Measurements from ENCODE around the gene MME.

MME gene

DNA sequence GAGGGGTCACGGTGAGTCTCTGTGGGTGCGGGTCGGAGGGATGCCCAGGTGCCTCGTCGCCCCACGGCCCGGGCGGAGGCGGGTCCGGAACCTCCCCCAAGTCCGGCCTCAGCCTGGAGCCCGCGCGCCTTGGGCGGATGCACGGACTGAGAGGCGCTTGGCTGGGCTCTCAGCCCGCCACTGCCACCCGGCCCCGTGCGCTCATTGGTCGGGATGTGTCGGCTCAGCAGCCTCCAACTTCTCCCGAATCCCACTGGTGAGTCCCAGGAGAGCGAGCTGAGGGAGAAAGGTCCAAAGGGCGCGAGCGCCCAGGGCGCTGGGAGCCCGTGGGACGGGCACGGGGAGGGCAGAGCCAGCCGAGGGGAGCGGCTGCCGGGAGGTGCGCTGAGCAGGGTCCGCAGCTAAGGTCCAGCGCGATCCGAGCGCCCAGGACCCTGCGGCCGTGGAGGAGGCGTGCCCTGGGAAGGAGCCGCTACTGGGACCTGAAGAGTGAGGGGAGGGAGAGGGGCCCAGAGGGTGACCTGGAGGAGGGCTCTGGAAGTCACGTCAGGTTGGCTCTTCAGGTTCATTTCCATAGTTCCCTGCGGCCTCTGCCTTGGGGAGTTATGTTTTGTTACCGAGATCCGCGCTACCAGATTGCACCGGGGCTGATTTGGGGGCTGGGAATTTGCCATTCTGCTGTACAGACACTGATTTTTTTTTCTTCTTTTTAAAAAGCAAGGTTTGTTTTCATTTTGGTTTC lies at the start of gene MME:
Gene MME, plus strand, starts transcription at position 574 of the 742 bp plus-strand sequence. CDS start 3,849 bp downstream, outside the sequence.
- no peak for DNase-seq

DNA sequence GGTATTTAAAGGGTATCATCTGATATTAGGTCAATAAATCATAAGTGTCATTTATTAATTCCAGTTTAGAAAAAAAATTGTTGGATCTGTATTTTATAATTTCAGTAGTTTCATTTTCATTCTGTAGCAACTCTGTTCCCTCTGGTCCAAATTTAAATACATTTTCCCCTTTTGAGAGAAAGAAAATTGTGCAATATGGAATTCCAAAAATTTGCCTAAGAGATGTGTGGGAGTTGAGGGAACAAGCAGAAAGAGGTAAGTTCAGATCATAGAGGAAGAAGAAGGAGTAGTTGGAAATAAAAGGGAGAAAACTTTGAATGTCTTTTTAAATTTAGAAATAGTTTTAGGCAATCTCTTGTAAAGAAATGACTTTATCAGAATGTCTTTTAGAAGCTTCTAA lies 48.9 kb upstream of the MME start:
- no peak for DNase-seq

GRCh38 chr3:155032918-155033317 lies 47.2 kb upstream of the MME start:
- DNase-seq, result no peak

GRCh38 chr3:155034786-155035185 lies 45.3 kb upstream of the MME start:
- DNase-seq, result no peak

DNA sequence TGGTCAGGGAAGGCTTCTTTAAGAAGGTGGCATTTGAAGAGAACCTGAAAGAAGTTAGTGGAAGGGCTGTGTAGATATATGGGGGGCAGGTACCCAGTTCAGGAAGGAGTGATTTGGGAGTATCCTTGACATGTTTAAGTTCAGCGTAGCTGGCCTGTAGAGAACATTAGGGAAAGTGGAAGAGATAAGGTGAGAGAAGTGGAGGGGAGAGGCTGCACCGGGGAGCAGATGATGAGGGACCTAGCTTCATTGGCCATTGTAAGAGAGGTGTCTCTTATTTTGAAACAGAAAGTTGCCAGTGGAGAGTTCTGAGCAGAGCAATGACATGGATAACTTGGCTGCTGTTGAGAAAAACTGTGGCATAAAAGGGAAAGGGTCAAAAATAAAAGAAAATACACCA lies 44.6 kb upstream of the MME start:
- no peak for DNase-seq

DNA sequence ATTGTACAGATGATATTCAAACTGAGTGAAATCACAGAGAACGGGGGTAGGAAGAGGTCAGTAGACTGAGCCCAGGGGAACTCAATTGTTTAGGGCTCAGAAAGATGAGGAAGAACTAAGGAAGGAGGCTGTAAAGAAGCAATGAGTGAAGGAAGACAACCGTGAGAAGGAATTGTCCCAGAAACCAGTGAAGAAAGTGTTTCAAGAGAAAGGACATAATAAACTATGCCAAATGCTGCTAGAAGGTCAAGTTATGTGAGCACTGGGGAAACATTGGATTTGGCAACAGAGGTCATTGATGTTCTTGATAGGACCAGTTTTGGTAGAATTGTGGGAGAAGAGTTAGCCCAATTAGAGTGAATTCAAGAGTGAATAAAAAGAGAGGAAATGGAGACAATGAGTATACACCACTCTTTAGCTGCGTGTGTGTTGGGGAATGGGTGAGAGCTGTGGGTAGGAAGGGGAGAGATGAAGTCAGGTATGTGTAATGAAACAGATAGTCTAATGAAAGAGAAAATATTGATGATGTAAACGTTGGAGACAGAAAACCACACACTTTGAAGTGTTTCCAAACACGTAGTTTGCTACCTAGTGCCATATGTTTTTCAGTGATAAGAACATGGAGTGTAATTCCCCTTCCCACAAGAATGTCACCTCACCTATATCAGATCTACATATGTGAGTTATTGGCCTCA lies 42.5 kb upstream of the MME start:
- no peak for DNase-seq

DNA sequence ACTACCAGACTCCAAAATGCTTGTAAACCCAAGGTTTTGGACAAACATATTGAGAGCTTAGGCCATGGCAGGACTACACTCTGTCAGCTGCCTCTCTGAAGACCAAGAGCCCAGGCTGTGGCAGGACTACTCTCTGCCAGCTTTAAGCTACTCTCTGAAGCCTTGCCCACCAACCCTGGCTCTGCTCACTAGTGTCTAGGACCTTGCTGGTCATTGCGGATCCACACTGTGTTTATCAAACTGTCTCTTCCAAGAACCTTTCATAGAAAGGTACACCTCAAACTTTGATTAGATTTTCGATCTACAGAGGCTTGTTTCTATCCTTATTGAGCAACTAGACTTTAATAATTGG lies 41.9 kb upstream of the MME start:
- no peak for DNase-seq

- DNase-seq, result no peak
These were observed 33.2 kb upstream of the MME start for GRCh38 chr3:155046935-155047334.

GRCh38 chr3:155047672-155048071 lies 32.4 kb upstream of the MME start:
- DNase-seq, result no peak

- no peak for DNase-seq
These were observed 30.2 kb upstream of the MME start for GRCh38 chr3:155049959-155050358.

DNA sequence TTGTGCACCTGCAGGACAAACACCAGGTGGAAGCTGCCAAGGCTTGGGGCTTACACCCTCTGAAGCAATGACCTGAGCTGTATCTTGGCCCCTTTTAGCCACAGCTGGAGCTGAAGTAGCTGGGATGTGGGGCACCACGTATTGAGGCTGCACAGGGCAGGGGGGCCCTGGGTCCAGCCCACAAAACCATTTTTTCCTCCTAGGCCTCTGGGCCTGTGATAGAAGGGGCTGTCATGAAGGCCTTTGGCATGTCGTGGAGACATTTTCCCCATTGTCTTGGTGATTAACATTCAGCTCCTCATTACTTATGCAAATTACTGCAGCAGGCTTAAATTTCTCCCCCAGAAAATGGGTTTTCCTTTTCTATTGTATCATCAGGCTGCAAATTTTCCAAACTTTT lies 27.6 kb upstream of the MME start:
- no peak for DNase-seq

- DNase-seq, result no peak
These were observed 26.4 kb upstream of the MME start for GRCh38 chr3:155053756-155054155.

GRCh38 chr3:155064920-155065319 lies 15.2 kb upstream of the MME start:
- no peak for DNase-seq

DNA sequence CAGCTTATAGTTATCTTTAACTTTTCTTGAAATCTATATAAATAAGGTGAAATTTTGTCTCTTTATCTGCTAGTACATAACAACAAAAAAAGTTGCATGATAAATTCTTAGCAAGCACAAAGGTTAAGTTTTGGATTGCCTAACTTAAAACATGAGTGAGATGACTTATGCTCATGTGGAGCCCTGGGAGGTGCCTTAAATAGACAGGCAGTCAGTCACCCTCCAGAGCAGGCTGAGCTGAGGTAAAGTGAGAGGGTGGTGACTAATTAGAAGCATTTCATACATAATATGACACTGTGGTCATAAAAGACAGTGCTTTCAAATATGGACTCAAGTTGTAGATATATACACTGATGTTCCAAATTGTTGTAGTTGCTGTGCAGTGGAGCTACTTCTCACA lies 14.6 kb upstream of the MME start:
- no peak for DNase-seq

- DNase-seq, result no peak
These were observed 10.4 kb upstream of the MME start for GRCh38 chr3:155069729-155070128.

- no peak for DNase-seq
These were observed 9.8 kb upstream of the MME start for GRCh38 chr3:155070316-155070715.

- DNase-seq, result no peak
These were observed 9.2 kb upstream of the MME start for GRCh38 chr3:155070932-155071387.

DNA sequence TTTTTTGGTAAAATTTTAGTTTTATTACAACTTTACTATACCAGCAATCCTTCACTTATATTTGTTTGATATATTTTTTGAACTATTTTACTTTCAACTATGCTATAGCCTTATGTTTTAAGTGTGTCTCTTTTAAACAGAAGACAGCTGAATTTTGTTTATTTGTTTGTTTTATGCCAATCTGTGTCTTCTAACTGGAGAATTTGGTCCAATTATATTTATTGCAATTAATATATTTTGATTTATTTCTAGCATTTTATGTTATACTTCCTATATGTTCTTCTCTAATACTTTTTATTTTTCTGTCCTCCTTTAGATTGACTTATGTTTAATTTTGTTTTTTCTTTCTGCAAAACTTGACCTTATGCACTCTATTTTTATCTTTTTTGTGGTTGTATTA lies 4.9 kb upstream of the MME start:
- DNase-seq, result no peak

GRCh38 chr3:155076888-155077287 lies 3.2 kb upstream of the MME start:
- DNase-seq, result no peak

GRCh38 chr3:155078711-155079467 lies 1.2 kb upstream of the MME start:
- DNase-seq, result no peak

DNA sequence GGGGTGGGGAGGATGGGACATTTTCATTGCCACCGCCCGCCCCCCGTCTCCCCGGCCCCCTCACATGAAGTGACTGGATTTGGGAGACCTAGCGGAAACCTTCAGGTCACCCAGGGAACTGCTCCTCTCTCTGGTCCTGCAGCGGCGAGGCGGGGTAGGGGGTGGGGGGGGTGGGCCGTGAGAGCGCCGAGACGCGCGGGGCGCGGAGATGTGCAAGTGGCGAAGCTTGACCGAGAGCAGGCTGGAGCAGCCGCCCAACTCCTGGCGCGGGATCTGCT lies 712 bp upstream of the MME start:
- no peak for DNase-seq

DNA sequence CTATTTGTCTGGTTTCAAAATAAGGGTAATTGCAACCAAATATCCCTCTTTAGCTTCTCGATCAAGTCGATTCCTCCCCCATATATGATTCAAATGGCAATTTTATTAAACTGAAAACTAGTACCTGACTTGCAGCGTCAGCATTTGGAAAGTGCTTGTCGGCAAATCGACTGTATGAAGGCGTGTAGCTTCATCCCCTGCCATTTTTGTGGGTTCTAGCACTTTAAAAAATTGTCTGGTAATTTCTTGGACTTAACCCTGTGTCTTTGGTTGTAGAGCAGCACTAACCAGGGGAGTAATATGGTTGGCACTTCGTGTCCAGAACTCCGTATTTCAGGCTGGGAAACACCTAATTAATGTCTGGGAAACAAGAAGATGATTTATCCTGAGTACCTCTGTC lies 573 bp downstream of the MME start:
- no peak for DNase-seq

- DNase-seq, result no peak
These were observed 3.3 kb downstream of the MME start for GRCh38 chr3:155083313-155083905.

DNA sequence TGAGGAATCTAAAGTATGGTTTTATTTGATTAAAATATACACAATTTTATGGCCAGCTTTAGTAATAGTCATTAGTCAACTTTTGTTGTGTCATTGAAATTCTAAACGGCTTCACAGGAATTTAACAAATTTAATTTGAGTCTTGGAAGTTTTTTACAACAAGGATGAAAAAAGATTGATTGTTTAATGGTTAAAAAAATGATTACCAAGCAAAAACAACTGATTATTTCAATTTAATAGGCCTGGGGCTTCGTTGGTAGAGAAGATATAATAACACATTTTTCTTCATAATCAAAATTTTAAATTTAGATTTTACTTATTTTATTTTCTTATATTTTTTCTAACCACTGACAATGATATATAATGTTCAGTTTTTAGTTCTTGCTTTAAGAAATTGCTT lies 4.4 kb downstream of the MME start:
- DNase-seq, result no peak

Measured in activated naive CD4-positive, alpha-beta T cell (primary cell).